ENCODE measurements around the gene ACTL8. TPM values are rescaled to one million over a fixed set of nuclear protein-coding genes. Genes with fewer than 3 reads are reported as not detected.

ACTL8 gene
- total RNA-seq, 1 donor, result under 0.01 TPM

GRCh38 chr1:17765444-17766411 is 10.6 kb downstream of the ACTL8 start:
- no peak for DNase-seq (ENCODE audit: low read depth in 2 of 3, low spot score in 2 of 3)

- no peak for DNase-seq (ENCODE audit: low read depth in 2 of 3, low spot score in 2 of 3)
These were observed 13.6 kb downstream of the ACTL8 start for GRCh38 chr1:17768651-17769241.

GRCh38 chr1:17770983-17771382 is 15.8 kb downstream of the ACTL8 start:
- no peak for DNase-seq (ENCODE audit: low read depth in 2 of 3, low spot score in 2 of 3)

- DNase-seq (ENCODE audit: low read depth in 2 of 3, low spot score in 2 of 3), result no peak
These were observed 17.6 kb downstream of the ACTL8 start for GRCh38 chr1:17772615-17773212.

GRCh38 chr1:17773591-17774326 is 18.6 kb downstream of the ACTL8 start:
- no peak for DNase-seq (ENCODE audit: low read depth in 2 of 3, low spot score in 2 of 3)

DNA sequence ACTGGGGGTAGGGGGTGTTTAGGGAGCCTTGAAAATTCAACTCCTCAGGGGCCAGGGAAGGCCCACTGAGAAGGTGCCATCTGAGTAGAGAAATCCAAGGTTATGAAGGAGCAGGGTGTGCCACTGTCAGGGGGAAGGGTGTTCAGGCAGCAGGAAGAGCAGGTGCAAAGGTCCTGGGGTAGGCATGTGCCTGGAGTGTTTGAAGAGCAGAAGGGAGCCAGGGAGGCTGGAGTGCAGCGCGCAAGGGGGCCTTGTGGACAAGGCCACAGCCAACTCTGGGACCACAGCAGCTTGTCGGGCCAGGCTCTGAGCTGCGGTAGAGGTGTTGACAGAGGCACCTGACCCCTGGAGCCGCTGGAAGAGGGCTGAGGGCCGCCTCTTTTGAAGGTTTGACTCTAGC is 19.3 kb downstream of the ACTL8 start:
- no peak for DNase-seq (ENCODE audit: low read depth in 2 of 3, low spot score in 2 of 3)

- DNase-seq (ENCODE audit: low read depth in 2 of 3, low spot score in 2 of 3), result no peak
These were observed 20.7 kb downstream of the ACTL8 start for GRCh38 chr1:17775796-17776195.

- no peak for DNase-seq (ENCODE audit: low read depth in 2 of 3, low spot score in 2 of 3)
These were observed 21.3 kb downstream of the ACTL8 start for GRCh38 chr1:17776426-17776825.

DNA sequence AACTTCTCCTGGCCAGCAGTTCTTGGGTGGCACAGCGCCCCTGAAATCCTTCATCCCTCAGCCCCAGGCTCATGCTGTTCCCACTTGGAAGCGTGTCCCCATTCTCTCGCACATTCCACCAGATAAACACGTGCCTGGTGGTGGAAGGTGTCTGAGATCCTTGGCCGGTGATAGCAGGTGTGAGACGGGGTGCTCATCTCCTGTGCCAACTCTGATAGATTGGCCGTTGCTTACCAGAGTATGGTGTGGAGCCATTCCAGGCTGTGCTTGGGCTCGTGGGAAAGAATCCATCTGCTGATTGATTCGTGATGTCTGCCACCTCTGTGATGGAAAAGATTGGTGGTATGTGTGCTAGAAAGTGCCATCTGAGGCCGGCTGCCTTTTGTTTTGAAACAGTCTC is 22.2 kb downstream of the ACTL8 start:
- no peak for DNase-seq (ENCODE audit: low read depth in 2 of 3, low spot score in 2 of 3)

DNA sequence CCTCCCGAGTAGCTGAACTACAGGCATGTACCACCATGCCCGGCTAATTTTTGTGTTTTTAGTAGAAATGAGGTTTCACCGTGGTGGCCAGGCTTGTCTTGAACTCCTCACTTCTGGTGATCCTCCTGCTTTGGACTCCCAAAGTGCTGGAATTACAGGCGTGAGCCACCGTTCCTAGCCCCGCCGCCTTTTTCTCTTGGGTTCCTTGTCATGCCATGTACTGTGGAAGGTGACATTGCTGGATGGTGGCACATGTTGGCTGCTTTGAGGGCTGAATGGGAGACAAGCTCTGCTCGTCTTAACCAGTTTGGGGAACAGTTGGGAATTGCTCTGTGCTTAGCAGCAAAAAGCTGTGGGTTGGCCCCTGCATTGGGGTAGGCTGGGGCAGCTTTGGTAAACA is 22.7 kb downstream of the ACTL8 start:
- no peak for DNase-seq (ENCODE audit: low read depth in 2 of 3, low spot score in 2 of 3)

GRCh38 chr1:17780916-17781315 is 25.8 kb downstream of the ACTL8 start:
- no peak for DNase-seq (ENCODE audit: low read depth in 2 of 3, low spot score in 2 of 3)

GRCh38 chr1:17789926-17790325 is 34.8 kb downstream of the ACTL8 start:
- no peak for DNase-seq (ENCODE audit: low read depth in 2 of 3, low spot score in 2 of 3)

DNA sequence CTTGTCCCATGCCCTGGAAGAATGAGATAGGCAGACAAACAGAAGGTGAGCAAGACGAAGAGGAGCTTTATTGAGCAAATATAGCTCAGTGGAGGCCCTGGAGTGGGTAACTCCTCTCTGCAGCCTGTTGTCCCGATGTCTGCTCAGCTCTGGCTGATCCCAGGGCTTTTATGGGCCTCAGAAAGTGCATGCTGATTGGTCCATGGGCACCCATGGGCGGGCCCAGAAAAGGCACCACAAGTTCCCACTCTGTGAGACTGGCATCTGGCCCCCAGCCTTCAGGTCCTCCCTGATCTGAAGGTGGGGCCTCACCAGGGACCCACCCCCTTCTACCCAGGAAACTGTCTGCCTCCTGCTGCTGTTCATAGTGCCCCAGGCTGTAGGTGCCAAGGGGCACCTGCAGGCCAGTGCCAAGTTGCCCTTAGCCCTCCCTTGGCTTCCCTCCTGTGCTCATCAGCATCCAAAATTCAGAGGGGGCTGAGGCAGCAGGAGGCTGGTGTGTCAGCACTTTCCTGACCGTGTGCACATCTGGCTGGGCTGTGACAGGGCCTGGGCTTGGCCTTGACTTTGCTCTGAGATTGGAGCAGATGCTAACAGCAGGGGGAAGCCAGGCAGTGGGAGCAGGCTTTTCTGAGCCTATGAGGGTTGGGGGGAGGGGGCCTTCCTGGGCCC is 35.4 kb downstream of the ACTL8 start:
- no peak for DNase-seq (ENCODE audit: low read depth in 2 of 3, low spot score in 2 of 3)

DNA sequence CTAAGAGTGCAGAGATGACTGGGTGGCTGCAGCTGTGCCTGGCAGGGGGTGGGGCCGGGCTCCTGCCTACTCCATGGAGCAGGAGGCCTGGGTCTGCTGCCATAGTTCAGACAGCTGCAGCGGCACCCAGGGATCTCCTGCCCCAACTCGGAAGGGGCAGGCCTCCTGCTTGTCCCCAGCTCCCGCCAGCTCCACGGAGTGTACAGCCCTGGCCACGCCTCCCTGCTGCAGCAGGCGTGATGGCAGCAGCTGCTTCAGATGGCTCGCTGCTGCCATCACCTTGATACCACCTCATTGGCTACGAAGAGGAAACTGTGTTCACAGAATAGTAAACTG is 35.9 kb downstream of the ACTL8 start:
- DNase-seq (ENCODE audit: low read depth in 2 of 3, low spot score in 2 of 3), result no peak

DNA sequence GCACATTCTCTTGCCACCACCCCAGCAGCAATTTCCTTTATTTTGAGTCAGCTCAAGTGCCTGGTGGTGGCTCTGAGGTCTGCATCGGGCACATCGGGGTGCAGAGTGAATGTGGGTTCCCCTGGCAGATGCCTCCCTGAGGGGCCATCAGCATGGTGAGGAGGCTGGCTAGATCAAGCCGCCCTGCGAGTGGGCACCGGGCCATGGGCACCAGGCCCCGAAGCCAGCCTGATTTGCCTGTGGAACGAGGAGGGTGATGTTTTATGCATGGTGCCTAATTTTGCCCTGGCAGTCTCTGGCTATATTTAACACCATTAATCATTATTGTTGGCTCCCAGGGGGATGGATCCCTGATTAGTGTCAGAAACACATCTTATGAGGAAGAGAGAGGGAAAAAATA is 36.3 kb downstream of the ACTL8 start:
- no peak for DNase-seq (ENCODE audit: low read depth in 2 of 3, low spot score in 2 of 3)

GRCh38 chr1:17792421-17792820 is 37.3 kb downstream of the ACTL8 start:
- no peak for DNase-seq (ENCODE audit: low read depth in 2 of 3, low spot score in 2 of 3)

DNA sequence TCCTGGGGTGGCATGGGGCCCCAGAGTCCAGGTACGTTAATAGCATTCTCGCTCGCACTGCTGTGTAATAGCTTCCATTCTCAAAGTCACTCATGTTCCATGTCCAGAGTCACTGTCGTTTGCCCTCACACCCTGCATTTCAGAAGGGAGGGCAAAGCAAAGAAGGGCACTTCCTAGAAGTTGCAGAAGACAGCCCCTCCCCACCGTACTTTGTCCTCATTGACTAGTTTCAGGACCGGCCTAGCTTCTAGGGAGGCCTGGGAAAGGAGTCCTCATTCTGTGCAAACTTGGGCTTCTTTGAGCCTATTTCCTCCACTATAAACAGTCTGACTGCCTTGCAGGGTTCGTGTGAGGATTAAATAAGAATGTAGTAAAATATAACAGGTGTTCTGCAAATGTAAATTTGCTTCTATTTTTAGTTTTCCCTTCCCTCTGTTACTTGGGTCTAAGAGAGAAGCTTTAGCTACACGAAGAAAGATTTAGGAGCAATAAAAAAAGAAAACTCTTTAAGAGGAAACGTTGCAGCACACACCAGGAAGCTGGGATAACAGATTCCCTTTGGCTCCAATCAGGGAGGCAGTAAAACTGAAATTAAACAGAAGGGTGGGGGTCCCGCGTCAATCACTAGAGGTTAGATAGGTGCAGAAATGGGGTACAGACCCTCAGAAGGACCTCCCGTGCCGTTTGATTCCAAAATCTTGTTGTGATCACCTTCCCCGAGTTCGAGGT is 40.1 kb downstream of the ACTL8 start:
- no peak for DNase-seq (ENCODE audit: low read depth in 2 of 3, low spot score in 2 of 3)

- no peak for DNase-seq (ENCODE audit: low read depth in 2 of 3, low spot score in 2 of 3)
These were observed 40.9 kb downstream of the ACTL8 start for GRCh38 chr1:17795836-17796645.

- DNase-seq (ENCODE audit: low read depth in 2 of 3, low spot score in 2 of 3), result no peak
These were observed 42.3 kb downstream of the ACTL8 start for GRCh38 chr1:17797478-17797877.
